GM12878 (cell line): ENCODE data around the gene RGS1. TPM values are rescaled to one million over a fixed set of nuclear protein-coding genes. Genes with fewer than 3 reads are reported as not detected.

Source experiments
- ATAC-seq: fragments of 200-7000 bp; cut with Tn5 transposase; 3 replicates; pipeline ENCODE4 v1.9.1; 2020; ENCODE audit warnings: mild to moderate bottlenecking, moderate library complexity
- BruUV-seq: library from RNA; stranded (reverse); fragments of 400-500 nt; replicated peaks from 2 replicates; lab custom pipeline; 2021; lab: Mats Ljungman, UMichigan
- CTCF ChIA-PET: fragments of 300-600 bp; sonication (Branson Sonifier 250); formaldehyde crosslinking; extraction: SDS; loops from one replicate; lab custom pipeline; 2021; ENCODE audit warnings: inconsistent platforms; lab: Yijun Ruan, JAX
- POLR2A ChIA-PET: fragments of 350-600 bp; formaldehyde crosslinking; extraction: SDS; loops from one replicate; lab custom pipeline; 2021; ENCODE audit warnings: inconsistent platforms; lab: Charles Lee
- RAD21 ChIA-PET: fragments of 300-600 bp; sonication (Branson Sonifier 250); formaldehyde crosslinking; loops from one replicate; lab custom pipeline; 2023; ENCODE audit warnings: antibody characterized with exemption; ENCODE audit not compliant: unreplicated experiment; lab: Charles Lee
- SMC1A ChIA-PET: fragments of 300-600 bp; sonication (Branson Sonifier 250); formaldehyde crosslinking; loops from one replicate; lab custom pipeline; 2023; ENCODE audit not compliant: unreplicated experiment, uncharacterized antibody; lab: Charles Lee
- DNase-seq: peaks from one replicate; pipeline ENCODE4 v3.0.0-alpha.2; 2011; ENCODE audit warnings: low read depth, low spot score
- FAIRE-seq: peaks from 3 replicates; lab custom pipeline; 2011; peaks lifted over from hg19 to GRCh38; lab: Jason Lieb, UNC
- H2AFZ ChIP-seq: 2 replicates; pipeline ENCODE4 v1.6.0; 2011; ENCODE audit warnings: low read depth, low read length, control low read depth; ENCODE audit not compliant: control insufficient read depth
- H3K27ac ChIP-seq: 2 replicates; pipeline ENCODE4 v1.5.1; 2011; ENCODE audit warnings: control low read depth; ENCODE audit not compliant: control insufficient read depth, insufficient read depth
- H3K27me3 ChIP-seq, 2 experiments: replicated peaks in 1 of 2; 2 replicates each; pipeline versions ENCODE4 v1.6.0 to v1.6.1; 2011; ENCODE audit warnings: low read length in 1 of 2; ENCODE audit not compliant: control insufficient read depth in 2 of 2, insufficient read depth in 2 of 2
- H3K36me3 ChIP-seq, 2 experiments: 2 replicates each; pipeline ENCODE4 v1.5.1; 2011; ENCODE audit warnings: low read length in 1 of 2; ENCODE audit not compliant: control insufficient read depth in 2 of 2, insufficient read depth in 2 of 2
- H3K4me1 ChIP-seq: 2 replicates; pipeline ENCODE4 v1.6.1; 2011; ENCODE audit warnings: mild to moderate bottlenecking, low read length, moderate library complexity, mixed read lengths; ENCODE audit not compliant: control insufficient read depth, insufficient read depth
- H3K4me2 ChIP-seq: 2 replicates; pipeline ENCODE4 v1.6.0; 2011; ENCODE audit warnings: control low read depth; ENCODE audit not compliant: control insufficient read depth, insufficient read depth
- H3K4me3 ChIP-seq: fragments of 200-600 bp; sonication (generic); 2 replicates; pipeline ENCODE4 v1.5.1; 2016
- H3K79me2 ChIP-seq: 2 replicates; pipeline ENCODE4 v1.6.0; 2011; ENCODE audit warnings: low read length; ENCODE audit not compliant: control insufficient read depth, insufficient read depth
- H3K9ac ChIP-seq: 2 replicates; pipeline ENCODE4 v1.8.0; 2011; ENCODE audit warnings: low read length, control low read depth, mixed read lengths; ENCODE audit not compliant: control insufficient read depth, insufficient read depth
- H3K9me3 ChIP-seq: replicated peaks from 3 replicates; pipeline ENCODE4 v1.5.1; 2011; ENCODE audit warnings: mild to moderate bottlenecking, low read length; ENCODE audit not compliant: control insufficient read depth, insufficient read depth
- H4K20me1 ChIP-seq: 2 replicates; pipeline ENCODE4 v1.6.0; 2011; ENCODE audit not compliant: control insufficient read depth, insufficient read depth
- ATF2 ChIP-seq: IDR thresholded peaks from 2 replicates; pipeline ENCODE4 v1.6.1; 2012; ENCODE audit warnings: low read length, inconsistent platforms
- BHLHE40 ChIP-seq, 2 experiments: fragments of 450-650 bp in 1 of 2; IDR thresholded peaks; 2 replicates each; pipeline ENCODE4 v1.6.1; 2011 to 2017; ENCODE audit warnings: low read depth in 2 of 2, borderline replicate concordance in 1 of 2, improper control_type of control experiment in 1 of 2, low read length in 1 of 2, mild to moderate bottlenecking in 1 of 2
- IKZF1 ChIP-seq: fragments of 450-650 bp; conservative IDR thresholded peaks from 2 replicates; pipeline ENCODE4 v1.6.1; 2017; ENCODE audit warnings: antibody characterized with exemption, mild to moderate bottlenecking
- KLF5 ChIP-seq: fragments of 450-650 bp; IDR thresholded peaks from 2 replicates; pipeline ENCODE4 v1.6.1; 2014; ENCODE audit warnings: mild to moderate bottlenecking; ENCODE audit not compliant: partially characterized antibody
- MLLT1 ChIP-seq: fragments of 450-650 bp; IDR thresholded peaks from 2 replicates; pipeline ENCODE4 v1.6.1; 2016; ENCODE audit warnings: mild to moderate bottlenecking
- NFYB ChIP-seq: IDR thresholded peaks from 2 replicates; pipeline ENCODE4 v1.6.1; 2011; ENCODE audit warnings: low read depth, mild to moderate bottlenecking, low read length, improper control_type of control experiment, moderate library complexity; ENCODE audit not compliant: insufficient read depth
- PKNOX1 ChIP-seq: fragments of 450-650 bp; IDR thresholded peaks from 2 replicates; pipeline ENCODE4 v1.6.1; 2016; ENCODE audit warnings: mild to moderate bottlenecking
- POLR2AphosphoS5 ChIP-seq: IDR thresholded peaks from 2 replicates; pipeline ENCODE4 v1.6.1; 2011; ENCODE audit warnings: mild to moderate bottlenecking, low read length, inconsistent platforms
- RUNX3 ChIP-seq: IDR thresholded peaks from 2 replicates; pipeline ENCODE4 v1.6.1; 2012; ENCODE audit warnings: low read length, inconsistent platforms
- WGBS: methylation state at CpG from one replicate; pipeline ENCODE4 v1.1.6; 2016; ENCODE audit warnings: low lambda C conversion rate; ENCODE audit not compliant: insufficient replicate concordance, insufficient coverage; ENCODE audit errors: missing lambda C conversion rate; 5-methylcytosine and 5-hydroxymethylcytosine counted together
- in situ Hi-C: fragments of 300-500 bp; cut with MboI; formaldehyde crosslinking; loops from 9 replicates; pipeline ENCODE4 v1.14.3; 2018; ENCODE audit warnings: mixed read lengths
- intact Hi-C: fragments of 100-400 bp; cut with micrococcal nuclease; formaldehyde crosslinking; loops from one replicate; pipeline ENCODE4 v1.14.2; 2022; ENCODE audit not compliant: unreplicated experiment
- polyA plus RNA-seq, 11 experiments: library from polyadenylated mRNA; depleted of rRNA in 4 of 11; unstranded in 6 of 11; stranded (reverse) in 5 of 11; fragments of >200 nt; fragmentation: Nextera tagmentation in 4 of 11; fragmentation: Illumina TruSeq in 1 of 11; extraction: Ambion mirVana in 4 of 11; extraction: Trizol in 1 of 11; gene quantifications; 1 replicate in 1 of 11; 2 replicates in 10 of 11; pipeline versions ENCODE4 v1.2.1 to v1.2.3, GENCODE V29; 2011 to 2016; ENCODE audit warnings: inconsistent platforms in 2 of 11, missing spikeins in 2 of 11, low read depth in 1 of 11
- total RNA-seq, 4 experiments: library from RNA; depleted of rRNA in 3 of 4; stranded (reverse); fragments of >200 nt in 3 of 4; fragmentation: Illumina TruSeq in 1 of 4; extraction: Trizol in 1 of 4; gene quantifications; 2 replicates each; pipeline versions ENCODE4 v1.2.1 to v1.2.3, GENCODE V29; 2013 to 2021

Gene RGS1
- total and polyA plus RNA-seq, 10 of the 15 experiments (the other 5 are each of a cell fraction or from before 2014, with no cell fraction given): 20.7 to 882 (median 45.9) TPM

GRCh38 chr1:192557841-192558595, 17.6 kb upstream of the RGS1 start:
- no peak overlapping the region for H2AFZ ChIP-seq
- 79% methylated on average over 4 of the region's 4 CpGs for WGBS
- H3K9ac ChIP-seq: 0 out of 2 replicates have a peak overlapping the region, but pooled peaks have one; percentile 24
- intact Hi-C loops (loop anchor here (10.0 kb wide), 1 partner anchor 497 kb away; the partner anchor contains the start of genes RO60 and UCHL5), in situ Hi-C loops (no loop called here)
- peak overlapping the region; percentile 79 for H3K27ac ChIP-seq
- ChIA-PET POLR2A (interaction anchor here (0.6 to 2.9 kb wide), 12 partner anchors 8 to 51 kb away, joined by 3 to 19 read pairs (median 5); no protein-coding TSS in a partner anchor), CTCF (interaction anchor here (0.7 to 1.9 kb wide), 7 partner anchors 12 to 80 kb away, joined by 3 to 6 read pairs (median 5); no protein-coding TSS in a partner anchor), SMC1A (interaction anchor here (0.8 to 3.5 kb wide), 14 partner anchors 7 to 84 kb away, joined by 3 to 27 read pairs (median 10); no protein-coding TSS in a partner anchor), RAD21 (interaction anchor here (1.1 to 3.4 kb wide), 14 partner anchors 8 to 80 kb away, joined by 3 to 24 read pairs (median 5); no protein-coding TSS in a partner anchor)
- DNase-seq: no peak
- TF ChIP-seq POLR2AphosphoS5: 0 out of 2 replicates have a peak, but pooled peaks have one; percentile 41
- peak; percentile 43; the same call in 1 of the 2 replicates for TF ChIP-seq PKNOX1
- peak in 1 of 2 experiments; percentile 67; a peak in 1 of 4 replicates for TF ChIP-seq BHLHE40 (IDR thresholded peaks at IDR 0.05; ENCODE audit: borderline replicate concordance in 1 of 2, low read depth in 2 of 2, low read length in 1 of 2)
- TF ChIP-seq RUNX3: peak; percentile 9; the same call in 1 of the 2 replicates
- TF ChIP-seq IKZF1: 0 out of 2 replicates have a peak, but pooled peaks have one; percentile 10
- peak; percentile 82 for TF ChIP-seq MLLT1
- TF ChIP-seq NFYB: no peak
- no peak for TF ChIP-seq KLF5
- 0 out of 2 replicates have a peak, but pooled peaks have one; percentile 13 for TF ChIP-seq ATF2
- no peaks in the 10 kb centered on the region for H4K20me1 ChIP-seq
- H3K36me3 ChIP-seq: no peaks in the 10 kb centered on the region
- no peaks in the 10 kb centered on the region for H3K27me3 ChIP-seq
- no peak for FAIRE-seq
- BruUV-seq: TSS peak; percentile 41
- peak overlapping the region; percentile 23; the same call in 1 of the 2 replicates for H3K4me3 ChIP-seq
- ATAC-seq: peak; percentile 8
- H3K4me1 ChIP-seq: peaks cover 3% of the 10 kb centered on the region; the same call in 1 of the 2 replicates
- H3K4me2 ChIP-seq: no peak overlapping the region
- H3K79me2 ChIP-seq: peaks cover 4% of the 10 kb centered on the region
- H3K9me3 ChIP-seq: no peaks in the 10 kb centered on the region; the same call in 2 of the 3 replicates
